ENCODE data around the gene CASP10.

Gene CASP10

DNA sequence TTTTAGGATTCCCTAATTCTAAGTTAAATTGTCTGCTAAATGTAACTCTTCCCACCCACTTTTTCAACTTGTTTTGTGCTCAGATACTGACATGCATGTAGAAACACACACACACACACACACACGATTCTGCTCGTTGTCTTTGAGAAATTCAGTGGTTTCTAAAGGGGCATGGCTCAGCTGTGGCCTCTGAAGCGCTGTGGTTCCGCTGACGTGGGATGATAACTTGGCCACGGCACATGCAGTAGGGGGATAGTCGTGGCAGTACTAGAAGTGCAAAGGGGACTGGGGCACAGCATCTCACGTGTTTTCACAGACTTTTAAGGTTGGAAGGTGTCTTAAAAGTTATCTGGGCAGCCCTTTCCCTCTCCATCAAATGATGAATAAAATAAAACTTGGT is 18.4 kb downstream of the CASP10 start:
- DNase-seq: no peak

DNA sequence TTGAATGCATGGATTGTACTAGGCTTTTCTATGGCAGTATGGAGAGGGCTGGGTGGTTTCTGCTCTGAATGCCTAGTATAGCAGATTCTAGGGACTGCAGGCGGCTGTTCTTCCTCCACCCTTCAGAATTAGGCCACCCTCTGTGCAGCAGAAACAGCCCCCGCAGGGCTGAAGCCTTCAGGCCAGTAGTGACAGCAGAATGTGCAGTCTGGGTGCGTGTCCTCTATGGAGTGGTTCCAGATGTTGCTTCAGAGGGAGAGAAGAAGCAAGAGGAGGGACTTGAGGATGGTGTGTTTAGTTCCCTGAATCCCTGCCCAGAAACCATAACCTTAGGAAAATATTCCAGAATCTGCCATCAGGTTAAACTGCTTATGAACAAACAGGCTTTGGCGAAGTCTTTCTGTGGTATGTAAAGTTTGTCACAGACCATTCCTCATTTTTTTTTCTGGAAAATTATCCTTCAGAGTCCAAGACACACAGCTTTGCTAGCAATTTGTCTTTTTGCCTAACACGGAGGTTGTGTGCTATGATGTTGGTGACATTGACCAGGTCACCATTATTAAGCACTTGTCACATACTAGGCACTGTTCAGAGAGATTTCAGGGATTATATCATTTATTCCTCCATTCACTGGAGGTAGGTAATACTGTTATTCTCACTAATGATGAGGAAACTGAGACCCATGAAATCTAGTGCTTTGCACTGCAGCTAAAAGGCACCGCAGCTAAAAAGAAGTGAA is 21.1 kb downstream of the CASP10 start:
- DNase-seq: no peak

DNA sequence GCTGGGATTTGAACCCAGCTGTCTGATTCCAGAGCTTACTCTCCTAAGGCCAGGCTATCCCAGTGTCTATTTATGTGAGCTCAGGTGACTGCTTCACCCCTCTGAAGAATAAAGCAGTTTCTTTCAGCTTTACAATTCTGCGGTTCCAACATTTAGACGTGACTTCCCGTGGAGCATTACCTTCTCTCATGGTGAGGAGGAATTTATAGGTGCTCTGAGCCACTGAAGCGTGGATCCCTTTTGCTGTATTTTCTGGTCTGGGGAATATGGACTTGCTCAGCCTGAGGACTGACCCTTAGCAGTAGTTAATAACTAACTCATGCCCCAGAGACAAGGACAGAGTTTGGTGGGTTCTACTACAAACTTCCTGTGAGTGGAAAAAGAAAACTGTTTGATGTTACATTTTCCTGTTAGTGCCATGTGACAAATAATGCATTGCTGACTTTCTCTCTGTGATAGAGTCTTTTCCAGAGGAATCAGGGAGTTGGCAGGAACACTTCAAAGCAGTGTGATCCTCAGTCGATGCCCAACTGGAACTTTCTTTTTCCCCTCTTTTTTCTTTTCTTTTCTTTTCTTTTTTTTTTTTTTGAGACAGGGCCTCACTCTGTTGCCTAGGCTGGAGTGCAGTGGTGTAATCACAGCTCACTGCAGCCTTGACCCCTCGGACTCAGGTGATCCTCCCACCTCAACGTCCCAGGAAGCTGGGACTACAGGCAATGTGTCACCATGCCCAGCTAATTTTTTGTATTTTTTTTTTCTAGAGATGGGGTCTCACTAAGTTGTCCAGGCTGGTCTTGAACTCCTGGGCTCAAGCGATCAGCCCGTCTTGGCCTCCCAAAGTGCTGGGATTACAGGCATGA is 21.9 kb downstream of the CASP10 start:
- DNase-seq: no peak

DNA sequence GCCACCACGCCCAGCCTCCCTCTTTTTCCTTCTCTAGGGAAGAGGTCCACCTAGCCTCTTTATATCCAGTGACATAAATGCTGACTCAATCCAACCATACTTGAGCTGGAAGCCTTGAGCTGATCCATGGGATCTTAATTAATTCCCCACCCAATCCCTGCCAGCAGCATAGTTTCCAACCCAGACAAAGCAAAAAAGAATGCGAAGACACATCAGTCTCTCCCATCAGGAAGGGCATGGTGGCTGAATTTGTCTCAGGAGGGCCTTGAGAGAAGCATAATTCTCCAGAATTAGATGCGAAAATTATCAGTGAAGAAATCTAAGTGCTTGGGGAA is 22.5 kb downstream of the CASP10 start:
- no peak for DNase-seq

- no peak for DNase-seq
Measured at GRCh38 chr2:201208563-201209252, 25.8 kb downstream of the CASP10 start.

DNA sequence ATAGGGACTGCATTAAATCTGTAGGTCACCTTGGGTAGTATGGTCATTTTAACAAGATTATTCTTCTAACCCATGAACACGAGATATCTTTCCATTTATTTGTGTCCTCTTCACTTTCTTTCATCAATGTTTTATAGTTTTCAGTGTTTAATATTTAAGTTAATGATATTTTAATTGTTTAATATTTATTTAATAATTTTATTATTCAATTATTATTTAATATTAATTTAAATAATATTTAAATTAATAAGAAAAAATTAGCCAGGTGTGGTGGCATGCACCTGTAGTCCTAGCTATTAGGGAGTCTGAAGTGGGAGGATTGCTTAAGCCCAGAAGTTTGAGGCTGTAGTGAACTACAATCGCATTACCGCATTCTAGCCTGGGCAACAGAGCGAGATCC is 33.0 kb downstream of the CASP10 start:
- no peak for DNase-seq

GRCh38 chr2:201216918-201217317 is 34.0 kb downstream of the CASP10 start:
- no peak for DNase-seq

- no peak for DNase-seq
Measured at GRCh38 chr2:201218780-201219179, 35.8 kb downstream of the CASP10 start.

DNA sequence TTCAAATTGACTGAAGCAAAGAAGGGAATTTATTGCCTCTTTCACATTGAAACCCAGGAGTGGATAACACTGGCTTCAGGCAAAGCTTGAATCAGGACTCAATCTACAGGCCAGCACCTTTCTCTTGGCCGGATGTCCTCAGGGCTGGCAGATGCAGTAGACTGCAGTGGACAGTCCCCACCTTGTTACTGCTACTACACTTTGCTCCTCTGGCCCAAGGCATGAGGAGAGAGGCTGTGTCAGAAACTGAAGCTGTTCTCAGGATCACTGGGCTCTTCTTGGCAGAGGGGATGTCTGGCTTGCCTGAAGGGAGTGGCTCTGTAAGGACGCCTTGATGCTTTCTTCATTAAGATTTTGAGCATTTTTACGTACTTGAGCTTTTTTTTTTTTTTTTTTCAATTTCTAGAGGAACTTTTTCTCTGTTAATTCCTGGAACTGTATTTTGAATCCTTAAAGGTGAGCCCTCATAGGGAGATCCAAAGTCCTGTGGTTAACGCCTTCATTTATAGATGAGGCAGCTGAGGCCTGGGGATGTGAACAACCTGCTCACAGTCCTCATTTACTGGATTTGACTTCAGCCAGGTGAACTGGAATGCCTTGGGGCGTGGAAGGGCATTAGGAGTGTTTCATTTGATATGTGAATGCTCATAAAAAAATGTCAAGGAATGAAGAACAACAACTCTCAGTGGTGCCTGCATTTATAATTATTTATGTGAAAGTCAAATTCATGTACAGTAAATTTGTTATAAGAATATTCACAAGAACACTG is 36.6 kb downstream of the CASP10 start:
- DNase-seq: no peak

- DNase-seq: peak; percentile 88
Measured at GRCh38 chr2:201220102-201220570, 37.2 kb downstream of the CASP10 start.

DNA sequence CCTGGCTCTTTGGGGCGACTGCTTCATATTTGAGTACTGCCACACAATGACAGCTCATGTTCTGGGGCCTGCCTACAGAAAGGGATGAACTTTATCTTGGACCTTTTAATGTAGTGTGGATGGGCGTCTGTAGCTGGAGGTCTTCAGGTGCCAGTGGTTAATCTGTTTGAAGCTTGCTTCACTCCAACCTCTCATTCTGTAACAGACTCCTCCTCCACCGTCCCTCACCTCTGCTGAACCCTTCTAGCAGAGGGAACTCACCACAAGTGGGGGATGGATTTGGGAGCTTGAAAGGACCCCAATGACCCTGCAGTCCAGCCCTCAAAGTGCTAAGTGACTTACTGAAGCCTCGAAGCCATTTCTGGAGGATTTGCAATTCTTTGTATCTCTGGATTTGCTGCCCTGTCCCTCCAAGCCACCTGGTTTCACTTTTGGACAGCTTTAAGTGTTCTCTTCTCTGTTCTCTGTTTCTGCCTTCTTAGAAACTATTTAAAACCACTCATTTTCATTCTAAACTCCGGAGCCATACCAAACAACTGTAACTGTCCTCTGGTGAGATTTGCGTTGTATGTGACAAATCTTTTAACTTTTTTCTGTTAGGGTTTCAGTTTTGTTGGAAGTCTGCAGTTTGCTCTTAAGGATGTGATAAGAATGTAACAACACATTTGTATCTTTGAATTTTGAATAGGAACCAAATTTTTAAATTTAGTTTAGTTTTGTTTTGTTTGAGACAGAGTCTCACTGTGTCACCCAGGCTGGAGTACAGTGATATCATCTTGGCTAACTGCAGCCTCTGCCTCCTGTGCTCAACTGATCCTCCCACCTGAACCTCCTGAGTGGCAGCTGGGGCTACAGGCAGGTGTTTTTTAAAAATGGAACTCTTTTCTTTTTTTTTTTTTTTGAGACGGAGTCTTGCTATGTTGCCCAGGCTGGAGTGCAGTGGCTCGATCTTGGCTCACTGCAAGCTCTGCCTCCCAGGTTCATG is 40.4 kb downstream of the CASP10 start:
- no peak for DNase-seq

GRCh38 chr2:201228271-201228911 is 45.5 kb downstream of the CASP10 start:
- DNase-seq: no peak

DNA sequence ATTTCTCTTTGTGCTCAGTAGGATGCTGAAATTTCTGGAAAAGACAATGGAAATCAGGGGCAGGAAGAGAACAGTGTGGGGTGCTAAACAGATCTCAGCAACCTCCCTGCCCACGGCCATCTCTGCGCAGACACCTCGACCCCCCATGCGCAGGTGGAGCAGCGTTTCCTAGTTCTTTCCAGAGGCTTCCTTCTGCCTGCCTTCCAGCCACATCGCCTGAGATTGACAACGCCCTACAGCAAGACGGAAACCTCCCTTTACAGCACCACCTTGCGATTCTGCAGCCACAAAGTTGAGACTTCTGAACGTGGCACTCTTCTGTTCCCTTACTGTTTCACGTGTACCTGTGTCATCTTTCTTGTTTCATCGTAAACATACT is 46.0 kb downstream of the CASP10 start:
- no peak for DNase-seq

DNA sequence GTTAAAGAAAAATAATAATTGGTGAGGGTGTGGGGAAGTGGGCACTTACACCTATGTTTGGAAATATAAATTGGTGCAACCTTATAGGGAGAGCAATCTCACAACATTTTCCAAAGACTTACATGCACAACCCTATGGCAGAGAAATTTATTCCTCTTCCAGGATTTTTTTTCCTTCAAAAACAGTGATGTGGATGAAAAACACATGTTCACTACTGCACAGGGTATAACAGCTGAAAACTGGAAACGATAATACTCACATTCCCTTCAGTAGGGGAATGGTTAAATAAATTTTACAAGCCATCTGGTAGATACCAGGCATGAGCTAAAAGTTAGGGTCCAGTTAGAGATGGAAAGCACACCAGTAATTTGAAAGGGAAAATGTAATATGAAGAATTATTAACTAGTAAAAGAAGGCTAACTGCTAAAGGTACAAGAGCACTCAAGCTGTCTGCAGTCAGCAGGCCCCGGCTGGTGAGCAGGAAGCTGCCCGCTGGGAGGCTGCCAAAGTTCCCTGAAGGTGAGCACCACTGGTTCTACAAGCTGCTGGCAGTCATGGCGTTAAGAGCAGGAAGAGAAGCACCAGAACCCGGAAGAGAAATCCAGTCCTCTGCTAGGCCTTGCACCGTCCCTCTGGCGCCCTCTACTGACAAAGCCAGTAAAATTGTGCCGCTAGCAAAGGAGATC is 49.0 kb downstream of the CASP10 start:
- peak; percentile 96 for DNase-seq

DNA sequence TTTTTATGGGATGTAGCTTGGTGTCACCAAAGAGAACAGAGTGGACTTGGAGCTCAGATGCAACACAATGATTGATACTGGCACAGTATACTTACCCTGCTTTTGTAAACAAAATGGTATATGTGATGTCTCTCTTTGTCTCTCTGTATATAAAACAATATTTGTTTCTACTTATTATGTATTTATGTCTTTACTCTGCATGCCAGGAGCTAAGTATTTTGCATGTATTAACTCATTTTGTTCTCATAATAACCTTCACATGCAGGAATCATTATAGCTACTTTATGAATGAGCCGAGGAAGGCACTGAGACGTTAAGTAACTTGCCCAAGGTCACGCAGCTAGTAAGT is 49.5 kb downstream of the CASP10 start:
- DNase-seq: no peak

DNA sequence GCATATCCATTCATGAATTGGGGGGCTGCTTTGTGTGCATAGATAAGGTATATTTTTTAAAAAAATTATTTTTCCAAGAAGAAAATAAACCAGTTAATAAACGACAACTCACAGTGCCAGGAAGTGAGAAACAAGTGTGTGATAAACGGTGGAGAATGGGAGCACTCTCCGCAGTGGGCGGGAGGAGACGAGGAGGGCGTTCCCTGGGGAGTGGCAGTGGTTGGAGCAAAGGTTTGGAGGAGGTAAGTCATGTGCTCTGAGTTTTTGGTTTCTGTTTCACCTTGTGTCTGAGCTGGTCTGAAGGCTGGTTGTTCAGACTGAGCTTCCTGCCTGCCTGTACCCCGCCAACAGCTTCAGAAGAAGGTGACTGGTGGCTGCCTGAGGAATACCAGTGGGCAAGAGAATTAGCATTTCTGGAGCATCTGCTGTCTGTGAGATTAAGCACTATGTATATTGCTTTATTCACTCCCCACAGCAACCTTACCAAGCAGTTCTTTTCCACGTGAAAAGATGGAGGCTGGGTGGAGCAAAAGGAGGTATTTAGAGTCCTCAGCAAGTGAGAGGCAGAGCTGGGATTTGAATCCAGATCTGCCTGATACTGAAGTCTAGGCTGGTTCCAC is 50.4 kb downstream of the CASP10 start:
- peak; percentile 84 for DNase-seq

DNA sequence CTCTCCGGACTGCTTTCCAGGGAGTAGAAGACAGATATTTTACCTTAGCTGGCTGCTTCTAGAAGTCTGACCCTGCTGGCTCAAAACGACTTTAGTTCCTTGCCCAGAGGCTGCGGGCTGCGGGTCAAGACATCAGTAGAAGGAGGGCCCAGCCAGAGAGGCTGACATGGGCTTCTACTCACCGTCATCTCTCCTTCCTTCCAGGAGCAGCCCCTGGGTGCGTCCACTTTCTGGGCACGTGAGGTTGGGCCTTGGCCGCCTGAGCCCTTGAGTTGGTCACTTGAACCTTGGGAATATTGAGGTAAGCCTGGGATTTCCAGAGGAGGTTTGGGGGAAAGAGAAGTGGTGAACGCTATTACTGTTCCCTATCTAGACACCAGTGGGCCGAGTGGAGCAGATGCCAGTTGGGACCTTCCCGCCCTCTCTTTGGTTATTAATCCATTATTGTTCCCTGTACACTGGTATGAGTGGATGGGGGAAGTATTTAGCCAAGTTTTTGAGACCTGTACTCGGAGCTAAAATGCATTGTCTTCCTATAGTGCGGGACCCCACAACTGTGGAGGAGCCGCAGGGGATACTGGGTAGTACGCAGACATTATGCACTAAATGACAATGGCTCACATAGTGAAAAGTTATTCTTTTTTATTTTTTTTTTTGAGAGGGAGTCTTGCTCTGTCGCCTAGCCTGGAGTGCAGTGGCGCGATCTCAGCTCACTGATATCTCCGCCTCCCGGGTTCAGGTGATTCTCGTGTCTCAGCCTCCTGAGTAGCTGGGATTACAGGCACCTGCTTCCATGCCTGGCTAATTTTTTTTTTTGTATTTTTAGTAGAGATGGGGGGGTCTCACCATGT is 51.1 kb downstream of the CASP10 start:
- DNase-seq: no peak

GRCh38 chr2:201234663-201235135 is 51.8 kb downstream of the CASP10 start:
- DNase-seq: no peak
